Peyer's patch (tissue), 4 donors: ENCODE results near the gene YEATS2.

ENCODE experiments used
- CTCF ChIP-seq, 6 experiments: fragments of 450-650 bp in 4 of 6; fragments of 200-600 bp in 2 of 6; sonication (generic) in 1 of 6; IDR thresholded peaks; one replicate each; pipeline ENCODE4 v1.5.1; 2017 to 2019; ENCODE audit warnings: antibody characterized with exemption in 6 of 6, mild to moderate bottlenecking in 3 of 6, moderate library complexity in 1 of 6
- POLR2A ChIP-seq, 2 donors: fragments of 450-650 bp; IDR thresholded peaks; one replicate each; pipeline ENCODE4 v1.5.1; 2017; ENCODE audit warnings: antibody characterized with exemption in 2 of 2, mild to moderate bottlenecking in 2 of 2, moderate library complexity in 2 of 2

- TF ChIP-seq CTCF (IDR thresholded peaks at IDR 0.05): no peak
- no peak for TF ChIP-seq POLR2A (IDR thresholded peaks at IDR 0.05)
These were observed 131.9 kb downstream of the YEATS2 start for GRCh38 chr3:183829466-183829865.
